T-helper 2 cell (primary cell): ENCODE results near the gene DEPP1.
A peak's percentile ranks its signal among the peaks of the same experiment; 100 is the strongest.

Experiments
- DNase-seq, 5 experiments: peaks; one replicate each; pipeline versions ENCODE4 v3.0.0 to v3.0.0-alpha.2; 2012 to 2022

Gene DEPP1

DNA sequence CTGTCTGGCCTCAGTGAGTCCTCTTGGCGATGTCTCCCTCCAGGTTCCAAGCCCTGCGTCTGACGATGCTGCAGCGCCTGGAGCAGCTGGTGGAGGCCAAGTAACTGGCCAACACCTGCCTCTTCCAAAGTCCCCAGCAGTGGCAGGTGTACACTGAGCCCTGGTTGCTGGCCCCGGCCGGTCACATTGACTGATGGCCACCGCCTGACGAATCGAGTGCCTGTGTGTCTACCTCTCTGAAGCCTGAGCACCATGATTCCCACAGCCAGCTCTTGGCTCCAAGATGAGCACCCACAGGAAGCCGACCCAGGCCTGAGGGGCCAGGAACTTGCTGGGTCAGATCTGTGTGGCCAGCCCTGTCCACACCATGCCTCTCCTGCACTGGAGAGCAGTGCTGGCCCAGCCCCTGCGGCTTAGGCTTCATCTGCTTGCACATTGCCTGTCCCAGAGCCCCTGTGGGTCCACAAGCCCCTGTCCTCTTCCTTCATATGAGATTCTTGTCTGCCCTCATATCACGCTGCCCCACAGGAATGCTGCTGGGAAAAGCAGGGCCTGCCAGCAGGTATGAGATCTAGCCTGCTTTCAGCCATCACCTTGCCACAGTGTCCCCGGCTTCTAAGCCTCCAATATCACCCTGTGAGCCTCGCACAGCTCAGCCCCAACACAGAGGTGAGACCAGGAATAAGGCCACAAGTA is 14.8 kb upstream of the DEPP1 start:
- no peak for DNase-seq

DNA sequence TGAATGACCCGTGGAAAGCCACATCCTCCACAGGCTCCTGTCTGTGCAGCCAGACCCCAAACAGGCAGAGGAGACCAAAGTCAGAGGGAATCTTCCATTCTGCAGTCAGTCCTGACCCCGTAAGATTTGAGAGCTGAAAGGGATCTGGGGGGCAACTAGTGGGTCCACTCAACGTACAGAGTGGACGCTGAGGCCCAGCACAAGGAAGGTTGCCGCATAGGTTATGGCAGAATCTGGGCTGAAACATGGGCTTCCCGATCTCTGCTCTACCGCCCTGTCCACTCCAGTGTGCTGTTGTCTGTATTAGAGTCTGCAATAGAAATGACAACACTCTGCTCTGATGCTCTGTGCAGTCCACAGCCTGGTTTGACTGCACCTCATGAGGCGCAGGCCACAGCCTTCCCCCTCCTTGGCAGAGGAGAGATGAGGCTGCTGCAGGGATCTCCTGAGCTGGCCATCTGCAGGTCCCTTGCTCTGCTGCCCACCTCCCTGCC is 14.2 kb upstream of the DEPP1 start:
- no peak for DNase-seq

DNA sequence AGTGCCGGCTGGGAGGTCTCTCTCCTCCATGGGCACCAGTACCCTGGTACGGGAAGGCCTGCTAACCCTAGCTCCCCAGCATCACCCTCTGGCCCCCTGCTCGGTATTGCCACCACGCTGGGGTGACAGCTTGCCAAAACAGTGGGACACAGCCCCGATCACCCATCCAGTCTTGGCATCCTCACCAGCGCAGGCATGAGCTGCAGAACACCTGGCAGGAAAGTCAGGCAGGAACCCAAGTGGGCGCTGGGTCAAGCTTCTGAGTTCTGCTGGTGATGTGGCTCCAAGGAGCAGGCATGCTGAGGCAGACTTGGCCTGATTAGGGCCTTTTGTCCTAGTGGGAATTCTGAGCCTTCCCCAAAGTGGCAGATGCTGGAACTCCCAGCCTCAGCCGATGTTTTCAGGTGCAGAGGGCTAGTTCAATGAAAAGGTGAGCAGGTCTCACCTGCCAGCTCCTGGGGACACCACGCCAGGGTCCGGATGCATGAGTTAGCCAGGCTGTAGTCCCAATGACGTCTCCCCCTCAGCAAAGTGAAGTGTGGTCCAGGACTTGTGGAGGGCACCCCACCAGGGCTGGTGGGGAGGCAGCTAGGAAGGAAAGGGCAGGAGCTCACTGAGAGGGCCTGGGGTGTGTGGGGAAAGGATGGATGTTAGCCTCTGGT is 13.6 kb upstream of the DEPP1 start:
- no peak for DNase-seq

DNA sequence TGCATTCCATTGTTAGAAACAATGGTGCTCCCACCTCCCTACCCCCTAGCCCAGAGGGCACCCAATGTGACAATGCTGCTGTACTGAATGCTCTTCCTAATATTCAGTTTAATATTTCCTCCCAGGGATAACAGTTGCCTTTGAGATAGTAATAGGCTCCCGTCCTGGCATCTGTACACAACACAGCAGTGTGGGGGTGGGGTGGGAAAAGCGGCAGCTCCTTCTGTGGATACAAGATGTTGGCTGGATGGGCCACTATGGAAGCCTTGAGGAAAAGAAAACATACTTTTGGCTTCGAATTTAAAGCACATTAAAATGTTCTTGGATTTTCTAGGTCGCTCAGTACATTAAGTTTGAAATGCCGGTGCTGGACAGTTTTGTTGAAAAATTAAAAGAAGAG is 13.0 kb upstream of the DEPP1 start:
- no peak for DNase-seq

DNA sequence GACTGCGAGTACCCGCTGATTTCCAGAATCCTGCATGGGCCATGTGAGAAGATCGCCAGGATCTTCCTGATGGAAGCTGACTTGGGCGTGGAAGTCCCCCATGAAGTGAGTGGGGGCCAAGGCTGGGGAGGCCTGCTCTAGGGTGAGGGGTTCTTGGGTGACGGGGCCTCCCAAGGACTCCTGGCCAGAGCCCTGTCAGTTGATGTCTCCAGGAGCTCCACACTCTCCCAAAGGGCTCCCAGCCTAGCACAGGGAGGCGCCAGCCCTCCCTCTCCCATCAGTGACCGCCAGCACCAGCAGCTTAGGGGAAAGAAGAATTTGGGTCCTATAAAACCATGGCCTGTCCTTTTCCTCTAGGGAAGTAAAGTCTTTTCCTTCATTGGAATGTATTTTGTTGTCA is 12.4 kb upstream of the DEPP1 start:
- DNase-seq, result no peak

DNA sequence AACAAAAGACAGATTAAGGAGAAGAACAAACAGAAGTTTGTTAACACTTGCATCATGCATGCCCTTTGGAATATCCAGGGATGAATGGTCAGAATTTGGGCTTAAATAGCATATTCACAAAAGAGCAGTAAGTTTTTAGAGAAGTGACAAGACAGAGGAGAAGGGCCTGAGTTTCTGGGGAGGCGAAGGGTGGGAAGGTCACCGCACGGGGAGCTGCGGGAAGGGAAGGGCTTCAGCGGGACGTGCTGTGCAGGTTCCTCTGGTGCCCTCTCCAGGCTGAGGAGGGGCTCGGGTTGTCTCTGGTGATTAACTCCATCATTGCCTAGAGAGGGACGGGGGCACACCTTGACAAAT is 11.7 kb upstream of the DEPP1 start:
- DNase-seq, result no peak

DNA sequence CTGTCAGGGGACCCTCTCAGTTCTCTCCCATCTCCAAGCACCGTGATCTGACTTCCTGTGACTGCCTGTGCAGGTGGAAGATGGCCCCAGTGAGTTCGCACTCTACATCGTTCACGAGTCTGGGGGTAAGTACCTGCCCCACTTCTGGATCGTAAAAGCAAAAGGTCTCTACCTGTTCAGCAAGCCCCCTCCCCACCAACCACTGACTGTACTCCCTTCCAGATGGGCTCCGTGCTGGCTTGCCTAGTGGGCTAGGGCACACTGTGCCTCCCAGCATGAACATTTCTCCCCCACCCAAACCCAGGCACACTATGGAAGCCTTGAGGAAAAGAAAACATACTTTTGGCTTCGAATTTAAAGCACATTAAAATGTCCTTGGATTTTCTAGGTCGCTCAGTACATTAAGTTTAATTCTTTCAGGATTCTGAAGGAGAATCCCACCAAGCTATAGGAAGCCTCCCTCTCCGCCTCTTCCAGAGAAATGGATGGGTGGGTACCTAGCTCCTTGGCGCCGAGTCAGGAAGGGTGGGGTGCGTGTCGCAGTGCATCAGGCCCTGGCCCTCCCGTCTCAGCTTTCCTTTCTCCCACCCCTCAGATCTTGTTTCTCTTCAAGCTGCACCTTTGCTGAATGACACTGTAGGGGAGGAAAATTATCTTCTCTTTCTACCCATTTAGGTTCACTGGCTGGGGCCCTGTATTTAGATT is 11.1 kb upstream of the DEPP1 start:
- DNase-seq, result no peak

DNA sequence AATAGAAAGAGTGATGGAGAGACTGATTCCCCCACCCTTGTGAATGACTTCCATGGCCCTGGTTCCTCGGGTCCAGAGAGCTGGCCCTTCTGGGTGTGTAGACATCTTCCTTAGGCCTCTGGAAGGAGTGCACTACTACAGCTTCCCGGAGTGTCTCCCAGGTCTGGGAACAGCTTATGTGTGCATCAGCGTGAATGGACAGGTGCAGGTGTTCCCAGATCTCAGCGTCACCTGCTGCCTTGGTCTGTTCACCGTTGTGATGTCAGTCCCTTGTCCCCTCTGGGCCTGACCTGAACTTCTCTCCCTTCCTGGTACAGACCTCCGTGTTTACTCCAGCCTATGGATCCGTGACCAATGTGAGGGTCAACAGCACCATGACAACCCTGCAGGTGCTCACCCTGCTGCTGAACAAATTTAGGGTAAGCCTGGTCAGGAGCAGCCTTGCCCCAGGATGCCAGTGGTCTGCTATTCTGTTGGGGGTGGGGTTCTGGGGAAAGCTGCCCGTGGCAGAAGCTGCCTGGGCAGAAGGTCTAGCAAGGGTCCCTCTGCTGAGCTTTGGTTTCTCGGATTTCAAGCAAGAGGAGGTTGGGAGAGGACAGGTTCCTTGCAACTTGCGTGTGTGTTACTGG is 10.5 kb upstream of the DEPP1 start:
- DNase-seq, result no peak

DNA sequence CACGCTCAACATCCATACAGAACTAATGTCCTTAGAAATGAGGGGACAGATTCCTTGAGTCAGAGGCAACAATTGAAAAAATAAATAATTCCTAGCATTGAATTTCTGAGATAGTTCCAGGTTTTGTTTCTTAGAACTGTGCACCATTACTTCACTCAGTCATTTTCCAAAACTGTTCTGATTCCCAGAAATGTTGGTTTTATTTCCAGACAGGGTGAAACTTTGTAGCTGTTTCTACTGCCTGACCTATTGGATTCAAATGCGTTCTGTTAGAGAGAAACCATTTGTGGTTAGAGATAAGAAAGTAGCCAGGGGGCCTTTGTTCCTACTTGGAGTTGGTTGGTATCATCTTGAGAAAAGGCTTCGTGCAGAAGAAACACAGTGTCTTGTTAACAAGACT is 8.1 kb upstream of the DEPP1 start:
- DNase-seq, result no peak

DNA sequence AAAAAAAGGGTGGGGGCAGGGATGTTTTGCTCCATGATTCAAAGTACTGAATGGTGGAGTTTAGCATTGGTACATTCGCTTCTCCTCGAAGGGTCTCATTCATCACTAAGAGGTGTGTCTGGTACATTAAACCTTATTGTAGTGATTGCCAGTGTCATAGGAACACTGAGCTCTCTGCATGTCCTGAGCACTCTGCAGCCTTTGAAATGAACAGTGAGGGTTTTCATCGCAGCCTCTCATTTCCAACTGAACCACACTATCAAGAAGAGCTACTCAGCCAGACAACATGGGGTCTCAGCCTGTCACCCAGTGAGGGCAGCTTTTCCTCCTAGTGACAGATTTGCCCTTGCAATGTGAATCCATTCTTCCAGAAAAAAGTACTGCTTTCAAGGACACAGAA is 7.6 kb upstream of the DEPP1 start:
- DNase-seq, result no peak

DNA sequence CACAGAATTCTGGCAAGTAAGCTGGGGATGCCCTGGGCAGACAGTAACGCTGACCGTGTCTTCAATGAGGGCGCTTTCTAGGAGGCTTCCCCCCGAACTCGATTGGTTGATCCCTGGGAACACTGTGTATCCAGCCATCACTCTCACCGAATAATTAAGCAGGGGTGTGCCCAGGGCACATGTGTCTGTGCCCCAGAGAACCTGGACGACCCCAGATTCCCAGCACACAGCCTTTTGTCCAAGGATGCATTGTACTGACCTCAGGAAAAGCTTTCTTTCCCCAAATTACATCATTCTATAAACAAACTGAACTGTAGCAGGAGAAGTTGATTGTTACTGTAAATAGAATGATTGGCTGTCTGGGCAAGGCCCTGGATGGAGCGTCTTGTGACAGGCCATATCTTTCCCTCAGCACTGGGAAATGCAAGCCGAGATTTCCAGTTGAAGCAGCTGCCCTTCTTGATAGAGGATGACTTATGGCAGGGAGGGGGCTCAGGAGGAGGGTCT is 6.6 kb upstream of the DEPP1 start:
- DNase-seq, result no peak

DNA sequence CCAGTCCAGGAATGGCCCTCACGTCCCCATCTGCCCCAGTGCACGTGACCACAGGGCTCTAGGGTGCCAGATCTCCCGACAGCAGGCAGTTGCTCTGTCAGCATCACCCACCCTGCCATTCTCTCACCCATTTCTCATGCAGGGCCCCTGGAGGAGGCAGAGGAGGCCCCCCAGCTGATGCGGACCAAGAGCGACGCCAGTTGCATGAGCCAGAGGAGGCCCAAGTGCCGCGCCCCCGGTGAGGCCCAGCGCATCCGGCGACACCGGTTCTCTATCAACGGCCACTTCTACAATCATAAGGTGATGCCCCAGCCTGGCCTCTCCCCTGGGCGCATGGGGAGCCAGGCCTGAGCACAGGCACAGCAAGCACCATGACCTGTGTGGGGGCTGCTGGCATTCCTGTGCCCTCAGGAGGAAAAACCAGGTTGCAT is 6.1 kb upstream of the DEPP1 start:
- DNase-seq, result no peak

DNA sequence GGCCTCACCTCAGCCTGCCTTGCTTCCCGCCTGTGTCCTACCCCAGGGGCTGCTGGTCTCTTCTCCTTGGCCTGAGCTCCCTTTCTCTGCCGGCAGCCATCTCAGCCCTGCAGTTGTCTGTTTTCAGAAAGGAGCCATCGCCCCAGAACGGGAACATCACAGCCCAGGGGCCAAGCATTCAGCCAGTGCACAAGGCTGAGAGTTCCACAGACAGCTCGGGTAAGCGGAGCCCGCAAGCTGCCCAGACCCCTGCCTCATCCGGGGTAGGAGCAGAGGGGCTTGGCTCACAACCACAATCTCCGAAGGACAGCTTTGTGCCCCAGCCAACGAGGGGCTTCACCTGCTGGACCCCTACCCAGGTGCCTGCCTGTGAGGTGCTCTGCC is 5.3 kb upstream of the DEPP1 start:
- DNase-seq, result no peak

DNA sequence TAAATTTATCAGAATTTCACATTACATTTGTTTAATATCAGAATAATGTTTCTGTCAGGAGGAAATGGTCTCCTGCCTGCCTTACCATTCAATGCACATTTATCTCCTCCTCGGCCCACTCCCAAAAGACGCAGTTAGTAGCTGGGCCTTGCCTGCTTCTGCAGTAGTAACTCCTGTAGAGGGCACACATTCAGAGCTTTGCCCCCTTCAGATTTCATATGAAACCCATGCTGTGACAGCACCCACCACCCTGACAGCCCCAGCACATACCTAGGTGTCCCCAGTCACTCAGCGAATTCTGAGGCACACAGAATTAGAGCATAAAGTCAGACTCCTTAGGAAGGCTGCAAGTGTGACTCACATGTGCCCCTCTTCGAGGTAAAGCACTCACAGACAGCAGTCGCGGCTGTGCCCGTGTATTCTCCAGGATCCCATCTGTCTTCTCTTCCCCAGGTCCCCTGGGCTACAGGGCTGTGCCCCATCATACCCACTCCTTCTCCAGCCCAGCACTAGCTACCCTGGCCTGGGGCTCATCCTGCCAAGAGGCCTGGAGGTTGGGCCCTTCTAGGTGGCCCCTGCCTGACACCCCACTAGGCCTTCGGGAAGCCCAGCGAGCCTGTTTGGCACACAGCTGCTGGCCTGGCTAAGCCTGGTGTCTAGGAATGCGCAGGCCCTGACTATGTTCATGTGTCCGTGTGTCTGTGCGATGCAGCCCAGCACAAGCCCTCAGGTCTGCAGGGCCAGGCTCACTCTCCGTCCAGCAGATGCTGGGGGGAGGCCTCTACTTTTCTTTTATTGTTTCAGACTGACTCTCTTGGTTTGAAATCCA is 4.7 kb upstream of the DEPP1 start:
- no peak for DNase-seq

DNA sequence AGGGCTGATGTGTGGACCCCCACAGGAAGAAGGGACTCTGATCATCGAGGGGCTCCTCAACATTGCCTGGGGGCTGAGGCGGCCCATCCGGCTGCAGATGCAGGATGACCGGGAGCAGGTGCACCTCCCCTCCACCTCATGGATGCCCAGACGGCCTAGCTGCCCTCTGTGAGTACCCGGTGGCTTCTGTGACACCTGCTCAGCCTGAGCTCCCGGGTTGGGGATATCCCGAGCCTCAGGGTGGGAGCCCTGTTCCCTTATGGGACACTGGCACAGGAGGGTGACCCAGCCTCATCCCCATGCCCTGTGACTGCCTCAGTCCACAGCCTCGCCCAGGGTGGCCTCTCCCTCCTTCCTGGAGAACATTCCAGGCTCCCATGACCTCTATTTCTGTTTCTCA is 3.9 kb upstream of the DEPP1 start:
- DNase-seq, result no peak

DNA sequence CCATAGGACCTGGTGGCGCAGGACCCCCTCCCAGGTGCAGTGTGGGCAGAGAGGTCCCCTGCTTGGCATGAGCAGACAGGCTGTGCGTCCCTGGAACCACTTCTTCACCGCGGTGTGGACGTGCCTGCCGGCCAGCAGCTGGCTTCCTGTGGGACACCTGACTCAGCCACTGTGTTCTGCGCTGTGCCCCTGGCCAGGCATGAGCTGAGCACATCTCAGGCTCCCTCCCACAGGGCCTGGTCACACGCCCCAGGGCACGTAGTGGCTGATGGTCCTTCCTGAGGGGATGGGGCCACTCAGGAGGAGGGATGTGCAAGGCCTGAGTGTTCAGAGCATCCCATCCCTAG is 3.5 kb upstream of the DEPP1 start:
- no peak for DNase-seq

DNA sequence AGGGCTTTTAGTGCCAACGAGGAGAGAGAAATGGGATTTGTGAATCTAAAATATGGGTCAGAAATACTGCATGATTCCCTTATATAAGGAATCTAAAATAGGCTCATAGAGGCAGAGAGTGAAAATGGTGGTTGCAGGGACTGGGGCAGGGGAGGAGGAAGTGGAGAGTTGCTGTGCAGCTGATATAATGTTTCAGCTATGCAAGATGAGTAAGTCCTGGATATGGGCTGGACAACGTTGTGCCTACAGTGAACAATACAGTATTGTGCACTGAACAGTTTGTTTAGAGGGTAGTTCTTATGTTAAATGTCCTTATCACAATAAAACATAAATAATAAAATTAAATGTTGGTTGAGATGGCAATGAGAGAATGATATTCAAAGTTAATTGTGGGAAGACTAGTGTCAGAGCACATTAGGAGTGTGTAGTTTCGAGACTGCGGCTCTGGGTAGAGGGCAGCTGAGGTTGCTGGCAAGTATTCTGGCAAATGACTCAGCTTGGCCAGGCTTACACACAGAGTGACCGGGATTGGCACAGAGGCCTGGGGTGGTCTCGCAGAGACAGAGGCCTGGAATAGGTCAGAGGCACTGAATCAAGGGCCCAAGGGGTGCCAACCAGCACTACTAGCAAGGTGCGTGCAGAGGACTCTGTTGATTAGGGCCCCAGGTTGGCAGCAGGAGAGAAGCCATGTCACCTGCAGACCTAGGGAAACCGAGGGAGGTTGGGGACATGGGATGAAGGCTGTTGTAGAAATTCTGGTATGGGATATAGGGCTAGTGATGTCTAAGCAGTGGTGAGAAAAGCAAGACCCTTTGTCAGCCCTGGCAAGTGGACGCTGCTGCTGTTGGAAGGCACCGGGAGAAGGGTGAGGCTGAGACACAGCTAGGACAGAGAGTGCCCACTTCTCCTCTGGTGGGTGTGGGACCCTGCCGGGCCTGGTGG is 2.8 kb upstream of the DEPP1 start:
- DNase-seq, result peak in 1 of 5 experiments; percentile 45

DNA sequence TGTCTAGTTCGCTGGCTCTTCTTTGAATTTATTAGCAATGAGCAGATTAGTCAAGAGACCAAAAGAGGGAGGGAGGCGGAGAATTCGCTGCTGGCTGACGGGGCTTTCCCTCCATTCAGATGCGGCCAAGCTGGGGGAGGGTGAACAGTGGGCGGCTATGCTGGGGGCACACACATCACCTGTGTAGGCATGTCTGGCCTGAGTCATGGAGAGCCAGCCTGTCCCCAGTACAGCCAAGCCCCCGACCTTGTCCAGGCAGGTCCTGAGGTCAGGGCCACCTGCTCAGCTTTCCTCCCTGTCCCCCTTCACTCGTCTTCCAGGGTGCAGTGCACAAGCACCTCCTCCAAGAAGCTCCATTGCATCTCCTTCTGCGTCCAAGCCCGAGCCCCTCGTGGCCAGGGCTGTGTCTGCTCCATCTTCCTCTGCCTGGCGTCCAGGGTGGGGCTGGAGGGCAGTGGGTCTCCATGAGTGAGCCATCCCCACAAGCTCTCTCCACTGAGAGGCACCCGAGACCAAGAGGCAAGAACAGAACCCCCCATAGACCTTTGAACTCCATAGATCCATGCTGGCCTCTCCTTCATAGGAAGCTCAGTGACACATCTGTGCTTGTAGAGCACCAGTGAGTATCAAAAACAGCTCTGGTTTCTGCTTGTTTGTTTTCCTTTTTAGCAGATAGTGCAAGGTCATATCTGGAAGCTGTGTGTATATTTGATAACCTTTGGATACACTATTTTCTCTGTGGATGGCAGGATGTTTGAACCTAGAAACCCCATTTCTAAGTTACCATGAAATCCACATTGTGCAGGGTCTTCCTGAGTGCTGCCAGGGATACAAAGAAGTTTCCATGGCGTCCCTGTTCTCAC is 1.9 kb upstream of the DEPP1 start:
- DNase-seq, result no peak

DNA sequence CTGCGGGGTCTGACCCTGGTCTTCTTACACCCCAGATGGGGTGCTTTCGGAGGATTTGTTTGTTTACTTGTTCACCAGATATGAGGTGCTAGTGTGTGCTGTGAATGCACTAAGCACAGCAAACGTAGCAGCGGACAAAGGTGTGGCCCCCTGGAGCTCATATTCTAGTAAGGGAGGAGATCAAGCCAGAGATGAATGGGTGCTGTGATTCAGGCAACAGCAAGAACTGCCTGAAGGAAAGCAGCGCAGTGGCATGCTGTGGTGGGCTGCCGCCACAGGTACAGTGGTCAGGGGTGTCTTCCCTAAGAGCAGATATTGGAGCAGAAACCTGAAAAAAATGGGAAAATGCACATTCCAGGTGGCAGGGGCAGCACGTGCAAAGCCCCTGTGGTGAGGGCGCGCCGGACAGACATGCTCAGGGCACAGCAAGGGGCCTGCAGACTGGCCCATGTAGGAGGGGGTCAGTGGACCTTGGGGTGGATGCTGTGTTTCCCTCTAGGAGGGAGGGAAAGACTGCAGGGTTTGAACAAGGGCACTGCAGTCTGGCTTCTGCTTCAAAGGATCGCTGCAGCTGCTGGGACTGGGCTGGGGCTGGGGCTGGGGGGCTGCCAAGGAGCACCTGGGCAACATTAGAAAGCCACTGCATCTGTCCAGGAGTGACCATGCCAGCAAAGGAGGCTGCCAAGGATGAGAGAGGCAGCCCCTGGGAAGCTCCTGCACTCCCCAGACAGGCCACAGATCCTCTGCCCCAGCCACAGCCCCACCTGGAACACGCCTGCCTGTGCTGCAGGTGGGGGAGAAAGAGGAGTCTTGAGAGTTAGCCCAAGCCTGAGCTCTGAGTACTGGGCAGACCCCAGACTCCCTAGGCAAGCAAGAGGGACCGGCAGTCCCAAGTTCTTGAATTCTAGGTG is 927 bp upstream of the DEPP1 start:
- DNase-seq, result no peak
